Thymus (tissue), 11 donors: ENCODE data around the gene NDUFAF8. TPM values are rescaled to one million over a fixed set of nuclear protein-coding genes. Genes with fewer than 3 reads are reported as not detected.

ENCODE experiments used
- DNase-seq, 9 donors: peaks; one replicate each; pipeline ENCODE4 v3.0.0-alpha.2; 2013; ENCODE audit warnings: low spot score in 9 of 9, low read depth in 6 of 9, missing footprints in 1 of 9
- H3K27ac ChIP-seq, 2 donors: one replicate each; pipeline ENCODE4 v1.5.1; 2013; ENCODE audit warnings: control low read depth in 1 of 2, low read depth in 1 of 2, low read length in 1 of 2, mild to moderate bottlenecking in 1 of 2, moderate library complexity in 1 of 2
- H3K27me3 ChIP-seq, 2 donors: one replicate each; pipeline ENCODE4 v1.5.1; 2013; ENCODE audit warnings: low read length in 1 of 2; ENCODE audit not compliant: control insufficient read depth in 2 of 2, insufficient read depth in 1 of 2
- H3K36me3 ChIP-seq, 2 donors: one replicate each; pipeline ENCODE4 v1.5.1; 2013; ENCODE audit warnings: low read length in 1 of 2, mild to moderate bottlenecking in 1 of 2, moderate library complexity in 1 of 2; ENCODE audit not compliant: control insufficient read depth in 2 of 2, insufficient read depth in 2 of 2
- H3K4me1 ChIP-seq, 2 donors: one replicate each; pipeline ENCODE4 v1.5.1; 2013; ENCODE audit warnings: low read length in 2 of 2; ENCODE audit not compliant: control insufficient read depth in 2 of 2, insufficient read depth in 2 of 2
- H3K4me3 ChIP-seq, 2 donors: one replicate each; pipeline ENCODE4 v1.5.1; 2013; ENCODE audit warnings: low read length in 2 of 2, control low read depth in 1 of 2, mild to moderate bottlenecking in 1 of 2
- H3K9me3 ChIP-seq, 2 donors: one replicate each; pipeline ENCODE4 v1.5.1; 2013; ENCODE audit warnings: low read length in 1 of 2, mild to moderate bottlenecking in 1 of 2; ENCODE audit not compliant: control insufficient read depth in 2 of 2, insufficient read depth in 1 of 2
- WGBS: extraction: QIAGEN DNeasy Blood & Tissue Kit; methylation state at CpG from one replicate; pipeline ENCODE4 v1.1.7; 2013; 5-methylcytosine and 5-hydroxymethylcytosine counted together
- polyA plus RNA-seq: library from polyadenylated mRNA; stranded (reverse); fragments of 200-250 nt; gene quantifications from one replicate; pipeline ENCODE4 v1.2.3, GENCODE V29; 2013
- total RNA-seq: library from RNA; stranded (reverse); fragments of 120-200 nt; gene quantifications from one replicate; pipeline ENCODE4 v1.2.4, GENCODE V29; 2013
- donor health status: healthy.

Gene NDUFAF8
- total and polyA plus RNA-seq, 2 donors, result 47.1 to 101 TPM

- 97% methylated on average over 22 of the region's 22 CpGs for WGBS
- Histone ChIP-seq H3K4me1 (no peaks in the 10 kb centered on the region), H3K9me3 (no peaks in the 10 kb centered on the region), H3K4me3 (no peak overlapping the region), H3K27ac (no peak overlapping the region), H3K27me3 (no peaks in the 10 kb centered on the region), H3K36me3 (peaks cover 41 to 74% of the 10 kb centered on the region in 2 donors)
- no peak for DNase-seq
Measured at GRCh38 chr17:81198826-81199481, 40.2 kb upstream of the NDUFAF8 start.

DNA sequence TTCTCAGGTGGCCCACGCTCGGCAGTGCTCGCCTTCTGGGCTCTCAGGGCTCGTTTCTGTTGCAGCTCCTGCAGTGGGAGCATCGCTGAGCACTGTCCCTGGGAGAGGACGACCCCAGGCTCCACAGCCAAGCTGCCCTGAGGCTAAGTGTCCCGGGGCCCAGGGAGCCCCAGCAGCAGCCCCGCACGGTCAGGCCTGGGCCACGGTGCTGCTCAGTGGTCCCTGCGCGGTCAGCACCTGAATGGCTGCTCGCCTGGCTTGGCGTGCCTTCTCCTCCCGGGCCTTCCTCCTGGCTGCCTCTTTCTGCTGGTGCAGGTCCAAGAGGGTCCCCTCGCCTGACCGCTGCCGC lies 39.7 kb upstream of the NDUFAF8 start:
- Histone ChIP-seq H3K36me3 (peaks cover 41 to 69% of the 10 kb centered on the region in 2 donors), H3K27ac (no peak overlapping the region), H3K27me3 (no peaks in the 10 kb centered on the region), H3K4me1 (no peaks in the 10 kb centered on the region), H3K4me3 (no peak overlapping the region), H3K9me3 (peaks cover 0 to 3% of the 10 kb centered on the region in 2 donors)
- DNase-seq, result no peak
- 99% methylated on average over 18 of the region's 18 CpGs for WGBS

DNA sequence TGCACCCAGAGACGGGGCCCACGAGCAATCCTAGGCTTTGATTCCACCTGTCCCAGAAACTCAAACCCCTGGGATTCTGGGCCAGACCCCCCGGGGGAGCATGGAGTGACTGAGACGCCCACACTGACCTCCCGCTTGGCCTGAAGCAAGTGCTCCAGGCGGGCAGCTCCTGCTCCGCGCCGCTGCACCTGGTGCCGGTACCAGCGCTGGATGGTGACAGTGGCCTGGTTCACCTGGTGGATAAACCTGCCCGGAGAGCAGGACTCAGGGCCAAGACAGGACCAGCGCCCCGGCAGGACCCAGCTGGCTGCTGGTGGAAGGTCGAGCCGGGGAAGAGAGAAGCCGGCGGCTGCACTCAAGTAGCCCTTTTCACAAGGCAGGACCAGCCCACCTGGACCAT lies 38.9 kb upstream of the NDUFAF8 start:
- 96% methylated on average over 18 of the region's 18 CpGs for WGBS
- Histone ChIP-seq H3K9me3 (peaks cover 0 to 9% of the 10 kb centered on the region in 2 donors), H3K4me3 (no peak overlapping the region), H3K27me3 (no peaks in the 10 kb centered on the region), H3K4me1 (no peaks in the 10 kb centered on the region), H3K27ac (no peak overlapping the region), H3K36me3 (peaks cover 37 to 62% of the 10 kb centered on the region in 2 donors)
- no peak for DNase-seq

GRCh38 chr17:81200695-81201580 lies 38.2 kb upstream of the NDUFAF8 start:
- Histone ChIP-seq H3K27ac (no peak overlapping the region), H3K36me3 (peaks cover 33 to 54% of the 10 kb centered on the region in 2 donors), H3K9me3 (peaks cover 0 to 9% of the 10 kb centered on the region in 2 donors), H3K4me1 (no peaks in the 10 kb centered on the region), H3K4me3 (no peak overlapping the region), H3K27me3 (no peaks in the 10 kb centered on the region)
- peak in 2 of 9 donors; percentile 32 to 40 for DNase-seq
- 89% methylated on average over 27 of the region's 27 CpGs for WGBS

DNA sequence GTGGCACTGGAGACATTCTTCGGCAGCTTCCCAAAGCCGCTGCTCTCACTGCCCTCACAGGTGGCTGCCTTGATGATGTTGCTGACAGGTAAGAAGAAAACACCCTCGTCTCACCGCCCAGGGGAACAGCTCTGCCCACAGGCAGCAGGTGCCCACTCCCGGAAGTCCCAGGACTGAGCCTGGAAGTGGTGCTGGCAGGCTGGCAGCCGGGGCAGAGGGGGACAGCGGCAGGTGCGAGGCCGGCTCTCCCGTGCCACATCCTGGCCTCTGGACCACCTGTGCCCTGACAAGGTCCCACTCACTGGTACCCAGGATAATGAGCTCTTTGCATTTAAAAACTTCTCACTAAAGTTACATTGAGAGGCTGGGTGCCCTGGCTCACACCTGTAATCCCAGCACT lies 36.8 kb upstream of the NDUFAF8 start:
- Histone ChIP-seq H3K4me1 (no peaks in the 10 kb centered on the region), H3K27me3 (no peaks in the 10 kb centered on the region), H3K9me3 (peaks cover 0 to 9% of the 10 kb centered on the region in 2 donors), H3K27ac (no peak overlapping the region), H3K36me3 (peaks cover 35 to 51% of the 10 kb centered on the region in 2 donors), H3K4me3 (no peak overlapping the region)
- DNase-seq, result no peak
- 98% methylated on average over 10 of the region's 10 CpGs for WGBS

DNA sequence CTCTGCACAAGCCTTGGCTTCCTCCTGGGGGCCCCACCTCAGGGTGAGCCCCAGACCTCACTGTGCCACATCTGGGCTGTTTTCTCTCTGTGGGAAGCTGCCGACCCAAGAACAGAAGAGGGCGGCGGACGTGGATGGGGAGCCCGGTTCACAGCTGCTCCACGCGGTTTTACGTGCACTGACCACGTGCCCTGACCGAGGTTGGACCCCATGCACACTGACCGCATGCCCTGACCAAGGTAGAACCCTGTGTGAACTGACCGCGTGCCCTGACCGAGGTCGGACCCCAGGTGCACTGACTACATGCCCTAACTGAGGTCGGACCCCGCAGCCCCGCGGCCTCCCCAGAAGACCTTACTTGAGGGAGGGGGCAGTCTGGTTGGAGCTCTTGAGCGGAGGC lies 36.0 kb upstream of the NDUFAF8 start:
- no peak overlapping the region for H3K4me3 ChIP-seq
- peaks cover 0 to 9% of the 10 kb centered on the region in 2 donors for H3K9me3 ChIP-seq
- no peaks in the 10 kb centered on the region for H3K27me3 ChIP-seq
- WGBS, result 96% methylated on average over 20 of the region's 20 CpGs
- no peak overlapping the region for H3K27ac ChIP-seq
- H3K4me1 ChIP-seq, result no peaks in the 10 kb centered on the region
- no peak for DNase-seq
- H3K36me3 ChIP-seq, result peaks cover 32 to 48% of the 10 kb centered on the region in 2 donors

DNA sequence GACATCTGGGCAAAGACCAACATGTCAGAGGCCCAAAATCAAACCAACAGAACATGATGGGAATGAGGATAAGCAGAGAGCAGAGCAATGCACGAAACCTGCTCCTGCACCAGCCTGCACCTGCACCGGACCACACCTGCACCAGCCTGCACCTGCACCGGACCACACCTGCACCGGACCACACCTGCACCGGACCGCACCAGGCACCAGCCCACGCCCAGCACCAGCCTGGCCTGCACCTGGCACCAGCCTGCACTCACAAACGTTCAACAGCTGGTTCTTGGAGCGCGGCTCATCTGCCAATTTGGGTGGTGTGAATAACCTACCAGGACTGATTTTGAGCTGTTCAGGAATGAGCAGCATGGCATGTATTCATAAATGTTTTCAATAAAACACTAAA lies 34.5 kb upstream of the NDUFAF8 start:
- Histone ChIP-seq H3K4me1 (no peaks in the 10 kb centered on the region), H3K27ac (no peak overlapping the region), H3K4me3 (no peak overlapping the region), H3K36me3 (peaks cover 25 to 40% of the 10 kb centered on the region in 2 donors), H3K9me3 (peaks cover 0 to 9% of the 10 kb centered on the region in 2 donors), H3K27me3 (no peaks in the 10 kb centered on the region)
- DNase-seq, result no peak
- WGBS, result 91% methylated on average over 10 of the region's 10 CpGs

- peaks cover 18 to 35% of the 10 kb centered on the region in 2 donors for H3K36me3 ChIP-seq
- H3K27ac ChIP-seq, result no peak overlapping the region
- 95% methylated on average over 4 of the region's 4 CpGs for WGBS
- no peaks in the 10 kb centered on the region for H3K27me3 ChIP-seq
- H3K9me3 ChIP-seq, result peaks cover 0 to 9% of the 10 kb centered on the region in 2 donors
- no peak overlapping the region for H3K4me3 ChIP-seq
- no peak for DNase-seq
- H3K4me1 ChIP-seq, result no peaks in the 10 kb centered on the region
Measured at GRCh38 chr17:81206166-81206565, 33.0 kb upstream of the NDUFAF8 start.

DNA sequence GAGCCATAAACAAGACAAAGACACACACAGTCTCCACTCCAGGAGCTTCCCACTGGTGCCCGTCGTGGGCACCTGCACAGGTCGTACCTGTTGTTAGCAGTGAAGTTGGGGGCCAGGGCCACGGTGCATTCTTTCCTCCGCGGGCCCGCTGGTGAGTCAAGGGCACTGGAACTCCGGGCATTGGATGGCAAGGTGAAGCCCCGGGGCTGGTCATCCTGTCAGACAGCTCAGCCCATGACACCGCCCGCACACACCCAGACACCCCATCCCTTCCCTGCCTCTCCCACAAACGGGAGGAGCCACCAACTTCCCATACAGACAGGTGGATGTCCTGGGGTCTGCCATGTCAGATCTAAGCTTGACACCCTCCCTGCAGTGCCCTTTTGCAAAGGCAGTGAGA lies 32.5 kb upstream of the NDUFAF8 start:
- Histone ChIP-seq H3K36me3 (peaks cover 16 to 35% of the 10 kb centered on the region in 2 donors), H3K27ac (no peak overlapping the region), H3K27me3 (no peaks in the 10 kb centered on the region), H3K4me3 (no peak overlapping the region), H3K9me3 (peaks cover 0 to 9% of the 10 kb centered on the region in 2 donors), H3K4me1 (no peaks in the 10 kb centered on the region)
- no peak for DNase-seq
- 97% methylated on average over 12 of the region's 12 CpGs for WGBS
